H9 (cell line): ENCODE results near the gene DPYD. TPM values are rescaled to one million over a fixed set of nuclear protein-coding genes. Genes with fewer than 3 reads are reported as not detected.

Experiments
- DNase-seq: peaks from one replicate; pipeline ENCODE4 v3.0.0-alpha.2; 2017
- H2AFZ ChIP-seq: one replicate; pipeline ENCODE4 v1.6.1; 2013; ENCODE audit warnings: mild to moderate bottlenecking, low read length, control low read depth, moderate library complexity
- H2AK5ac ChIP-seq: 2 replicates; pipeline ENCODE4 v1.6.1; 2013; ENCODE audit warnings: low read length, control low read depth, mixed read lengths; ENCODE audit not compliant: insufficient read length
- H2BK120ac ChIP-seq: one replicate; pipeline ENCODE4 v1.6.1; 2013; ENCODE audit warnings: low read depth, mild to moderate bottlenecking, low read length, control low read depth, inconsistent platforms; ENCODE audit not compliant: poor library complexity, severe bottlenecking
- H2BK12ac ChIP-seq: 2 replicates; pipeline ENCODE4 v1.6.1; 2013; ENCODE audit warnings: low read length, control low read depth, mixed read lengths, low read depth; ENCODE audit not compliant: insufficient read length
- H2BK15ac ChIP-seq: 2 replicates; pipeline ENCODE4 v1.6.1; 2013; ENCODE audit warnings: low read depth, low read length, control low read depth
- H2BK20ac ChIP-seq: one replicate; pipeline ENCODE4 v1.6.1; 2013; ENCODE audit warnings: low read depth, mild to moderate bottlenecking, low read length, control low read depth, inconsistent platforms; ENCODE audit not compliant: poor library complexity, severe bottlenecking
- H2BK5ac ChIP-seq: 2 replicates; pipeline ENCODE4 v1.6.1; 2013; ENCODE audit warnings: low read length, control low read depth, mixed read lengths; ENCODE audit not compliant: insufficient read length
- H3K14ac ChIP-seq: 2 replicates; pipeline ENCODE4 v1.6.1; 2013; ENCODE audit warnings: low read length, control low read depth; ENCODE audit not compliant: insufficient read depth
- H3K18ac ChIP-seq: 2 replicates; pipeline ENCODE4 v1.6.1; 2013; ENCODE audit warnings: low read depth, mild to moderate bottlenecking, mixed read lengths, low read length, control low read depth; ENCODE audit not compliant: insufficient read length
- H3K23ac ChIP-seq: 2 replicates; pipeline ENCODE4 v1.6.1; 2013; ENCODE audit warnings: low read length, control low read depth, mixed read lengths, low read depth; ENCODE audit not compliant: insufficient read length
- H3K23me2 ChIP-seq: 2 replicates; pipeline ENCODE4 v1.6.1; 2013; ENCODE audit warnings: low read depth, mild to moderate bottlenecking, mixed read lengths, low read length, control low read depth; ENCODE audit not compliant: insufficient read length, poor library complexity, severe bottlenecking
- H3K27ac ChIP-seq: 2 replicates; pipeline ENCODE4 v1.5.1; 2013; ENCODE audit warnings: low read length, control low read depth, mixed read lengths, low read depth; ENCODE audit not compliant: insufficient read length
- H3K27me3 ChIP-seq: 2 replicates; pipeline ENCODE4 v1.6.1; 2013; ENCODE audit warnings: low read length, control low read depth, inconsistent platforms; ENCODE audit not compliant: insufficient read depth
- H3K4ac ChIP-seq: 2 replicates; pipeline ENCODE4 v1.6.1; 2013; ENCODE audit warnings: low read depth, mild to moderate bottlenecking, control low read depth, inconsistent platforms, low read length, moderate library complexity
- H3K4me1 ChIP-seq: 2 replicates; pipeline ENCODE4 v1.6.1; 2013; ENCODE audit warnings: low read length, control low read depth, inconsistent platforms; ENCODE audit not compliant: insufficient read depth
- H3K4me2 ChIP-seq: 2 replicates; pipeline ENCODE4 v1.6.1; 2013; ENCODE audit warnings: low read length, control low read depth, mixed read lengths; ENCODE audit not compliant: insufficient read length, insufficient read depth
- H3K56ac ChIP-seq: 2 replicates; pipeline ENCODE4 v1.6.1; 2013; ENCODE audit warnings: low read depth, mild to moderate bottlenecking, mixed read lengths, low read length, control low read depth; ENCODE audit not compliant: insufficient read length
- H3K79me1 ChIP-seq: 2 replicates; pipeline ENCODE4 v1.6.1; 2013; ENCODE audit warnings: low read depth, mild to moderate bottlenecking, moderate library complexity, low read length, control low read depth, inconsistent platforms; ENCODE audit not compliant: insufficient read depth, poor library complexity, severe bottlenecking
- H3K79me2 ChIP-seq: 2 replicates; pipeline ENCODE4 v1.6.1; 2013; ENCODE audit warnings: low read length, control low read depth, inconsistent platforms; ENCODE audit not compliant: insufficient read depth
- H3K9ac ChIP-seq: 2 replicates; pipeline ENCODE4 v1.6.1; 2013; ENCODE audit warnings: low read length, control low read depth, mixed read lengths; ENCODE audit not compliant: insufficient read length; ENCODE audit errors: extremely low read depth
- H3K9me3 ChIP-seq: one replicate; pipeline ENCODE4 v1.6.1; 2013; ENCODE audit warnings: low read depth, low read length, inconsistent platforms; ENCODE audit not compliant: control insufficient read depth
- H3T11ph ChIP-seq: one replicate; pipeline ENCODE4 v1.6.1; 2013; ENCODE audit warnings: mild to moderate bottlenecking, low read length, control low read depth, inconsistent platforms
- H4K20me1 ChIP-seq: one replicate; pipeline ENCODE4 v1.6.1; 2013; ENCODE audit not compliant: control insufficient read depth, insufficient read length, insufficient read depth
- H4K5ac ChIP-seq: 2 replicates; pipeline ENCODE4 v1.6.1; 2013; ENCODE audit warnings: low read depth, mild to moderate bottlenecking, mixed read lengths, low read length, control low read depth; ENCODE audit not compliant: insufficient read length
- H4K8ac ChIP-seq: replicated peaks from 2 replicates; pipeline ENCODE4 v1.6.1; 2013; ENCODE audit warnings: low read length, control low read depth, mixed read lengths, low read depth; ENCODE audit not compliant: insufficient read length
- H4K91ac ChIP-seq: 2 replicates; pipeline ENCODE4 v1.6.1; 2013; ENCODE audit warnings: low read depth, mild to moderate bottlenecking, moderate library complexity, mixed read lengths, low read length, control low read depth; ENCODE audit not compliant: insufficient read length
- H3K27ac Mint-ChIP-seq, 3 experiments: 2 replicates in 2 of 3; 3 replicates in 1 of 3; pipeline ENCODE4 v1.8.0; 2020 to 2021; ENCODE audit warnings: mixed read lengths in 3 of 3, mild to moderate bottlenecking in 1 of 3, moderate library complexity in 1 of 3
- H3K27me3 Mint-ChIP-seq: 2 replicates; pipeline ENCODE4 v1.8.0; 2021; ENCODE audit warnings: low read depth, mild to moderate bottlenecking, moderate library complexity, mixed read lengths
- H3K36me3 Mint-ChIP-seq, 3 experiments: 2 replicates in 2 of 3; 3 replicates in 1 of 3; pipeline ENCODE4 v1.8.0; 2020 to 2021; ENCODE audit warnings: low read depth in 3 of 3, mixed read lengths in 3 of 3; ENCODE audit not compliant: insufficient read depth in 1 of 3
- H3K4me1 Mint-ChIP-seq, 2 experiments: 2 replicates each; pipeline ENCODE4 v1.8.0; 2020; ENCODE audit warnings: mixed read lengths in 2 of 2
- H3K4me3 Mint-ChIP-seq, 2 experiments: 2 replicates in 1 of 2; 3 replicates in 1 of 2; pipeline ENCODE4 v1.8.0; 2020 to 2021; ENCODE audit warnings: mild to moderate bottlenecking in 2 of 2, mixed read lengths in 2 of 2, moderate library complexity in 1 of 2
- H3K9me3 Mint-ChIP-seq, 2 experiments: 2 replicates in 1 of 2; 3 replicates in 1 of 2; pipeline ENCODE4 v1.8.0; 2020; ENCODE audit warnings: mild to moderate bottlenecking in 2 of 2, mixed read lengths in 2 of 2, moderate library complexity in 1 of 2
- WGBS: extraction: QIAGEN DNeasy Blood & Tissue Kit; methylation state at CpG from one replicate; pipeline ENCODE4 v1.1.7; 2013; ENCODE audit warnings: missing lambda C conversion rate, low lambda C conversion rate, mixed read lengths; ENCODE audit not compliant: insufficient read length; ENCODE audit errors: extremely low coverage; 5-methylcytosine and 5-hydroxymethylcytosine counted together
- total RNA-seq: library from RNA; stranded (reverse); gene quantifications from 2 replicates; pipeline ENCODE4 v1.2.1, GENCODE V29; 2021
- TF ChIP-seq, protein P1 (sequence below): fragments of 200-600 bp; sonication (generic); conservative IDR thresholded peaks from 3 replicates; pipeline ENCODE4 v1.8.0; 2021; ENCODE audit warnings: antibody characterized with exemption, mild to moderate bottlenecking

DPYD gene
- total RNA-seq, 1 experiment from 2014 or later: 0.37 TPM

DNA sequence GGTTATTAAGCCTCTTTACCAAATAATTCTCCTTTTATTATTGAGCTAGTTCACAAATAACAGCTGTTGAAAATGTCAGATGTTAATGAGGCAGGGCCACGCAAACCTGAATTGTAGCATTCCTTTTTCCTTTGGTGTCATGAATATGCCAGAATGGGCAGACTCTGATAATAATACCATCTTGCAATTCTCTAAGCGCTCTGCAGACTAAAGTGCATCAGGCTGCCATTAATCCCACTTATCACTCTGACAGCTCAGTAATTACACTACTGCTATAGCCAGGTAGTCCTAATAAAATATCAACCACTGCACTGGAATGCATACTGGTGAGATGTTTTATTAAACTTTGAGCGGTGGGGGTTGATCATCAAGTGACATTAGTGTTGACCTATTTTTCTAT is 177.7 kb downstream of the DPYD start:
- Histone ChIP-seq H3K56ac (no peak overlapping the region), H3K27me3 (no peaks in the 10 kb centered on the region), H3T11ph (no peak overlapping the region), H3K4ac (no peak overlapping the region), H3K14ac (no peak overlapping the region), H3K79me1 (no peaks in the 10 kb centered on the region), H2BK120ac (no peak overlapping the region), H2BK20ac (no peak overlapping the region), H2AK5ac (no peak overlapping the region), H4K20me1 (no peaks in the 10 kb centered on the region), H3K4me1 (peaks cover 2% of the 10 kb centered on the region; the same call in 1 of the 2 replicates), H4K5ac (no peak overlapping the region), H3K9me3 (no peaks in the 10 kb centered on the region), H3K23me2 (no peaks in the 10 kb centered on the region), H2BK5ac (no peak overlapping the region), H3K18ac (no peak overlapping the region), H2BK15ac (no peak overlapping the region), H3K4me2 (no peak overlapping the region), H4K91ac (no peak overlapping the region), H3K9ac (no peak overlapping the region), H3K27ac (no peak overlapping the region), H4K8ac (no peak overlapping the region), H3K79me2 (no peaks in the 10 kb centered on the region), H2BK12ac (no peak overlapping the region), H3K23ac (no peak overlapping the region), H2AFZ (no peak overlapping the region)
- Mint-ChIP-seq H3K9me3 (no peaks in the 10 kb centered on the region), H3K27ac (no peak overlapping the region), H3K27me3 (no peaks in the 10 kb centered on the region; the same call in 1 of the 2 replicates), H3K4me3 (no peak overlapping the region), H3K4me1 (peaks cover 6 to 8% of the 10 kb centered on the region in 2 experiments), H3K36me3 (no peaks in the 10 kb centered on the region)
- no CpG with 5 or more reads among the region's 3 CpGs for WGBS
- no peak for DNase-seq
- TF ChIP-seq, protein P1, sequence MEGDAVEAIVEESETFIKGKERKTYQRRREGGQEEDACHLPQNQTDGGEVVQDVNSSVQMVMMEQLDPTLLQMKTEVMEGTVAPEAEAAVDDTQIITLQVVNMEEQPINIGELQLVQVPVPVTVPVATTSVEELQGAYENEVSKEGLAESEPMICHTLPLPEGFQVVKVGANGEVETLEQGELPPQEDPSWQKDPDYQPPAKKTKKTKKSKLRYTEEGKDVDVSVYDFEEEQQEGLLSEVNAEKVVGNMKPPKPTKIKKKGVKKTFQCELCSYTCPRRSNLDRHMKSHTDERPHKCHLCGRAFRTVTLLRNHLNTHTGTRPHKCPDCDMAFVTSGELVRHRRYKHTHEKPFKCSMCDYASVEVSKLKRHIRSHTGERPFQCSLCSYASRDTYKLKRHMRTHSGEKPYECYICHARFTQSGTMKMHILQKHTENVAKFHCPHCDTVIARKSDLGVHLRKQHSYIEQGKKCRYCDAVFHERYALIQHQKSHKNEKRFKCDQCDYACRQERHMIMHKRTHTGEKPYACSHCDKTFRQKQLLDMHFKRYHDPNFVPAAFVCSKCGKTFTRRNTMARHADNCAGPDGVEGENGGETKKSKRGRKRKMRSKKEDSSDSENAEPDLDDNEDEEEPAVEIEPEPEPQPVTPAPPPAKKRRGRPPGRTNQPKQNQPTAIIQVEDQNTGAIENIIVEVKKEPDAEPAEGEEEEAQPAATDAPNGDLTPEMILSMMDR: no peak
